Right lobe of liver (tissue), 4 donors: ENCODE measurements around the gene ERGIC3.

ENCODE experiments used
- CTCF ChIP-seq, 4 donors: fragments of 200-600 bp in 3 of 4; fragments of 450-650 bp in 1 of 4; IDR thresholded peaks; one replicate each; pipeline versions ENCODE4 v1.5.1 to v1.8.0; 2016 to 2022; ENCODE audit warnings: antibody characterized with exemption in 4 of 4, mild to moderate bottlenecking in 2 of 4
- POLR2A ChIP-seq: fragments of 450-650 bp; IDR thresholded peaks from one replicate; pipeline ENCODE4 v1.6.1; 2017; ENCODE audit warnings: antibody characterized with exemption, mild to moderate bottlenecking
- donor health status: DM: no; HTN: no; CAD: no.
- donor health status: DM: no; HTN: no; CAD: no.
- donor health status: DM: no; HTN: yes; CAD: no.

GRCh38 chr20:35576816-35577215 lies 34.9 kb downstream of the ERGIC3 start:
- TF ChIP-seq CTCF (IDR thresholded peaks at IDR 0.05) (no peak), POLR2A (no peak)
